Upper lobe of left lung (tissue), 4 donors: Measurements from ENCODE around the gene PAQR7.

ENCODE experiments used
- CTCF ChIP-seq, 6 experiments: fragments of 450-650 bp in 4 of 6; fragments of 200-600 bp in 2 of 6; sonication (generic) in 2 of 6; IDR thresholded peaks; one replicate each; pipeline ENCODE4 v1.5.1; 2016 to 2019; ENCODE audit warnings: antibody characterized with exemption in 6 of 6
- EP300 ChIP-seq, 4 donors: sonication (generic); formaldehyde crosslinking; IDR thresholded peaks; one replicate each; pipeline ENCODE4 v1.5.1; 2017; ENCODE audit warnings: antibody characterized with exemption in 4 of 4, control low read depth in 2 of 4
- POLR2A ChIP-seq, 4 donors: fragments of 450-650 bp; IDR thresholded peaks; one replicate each; pipeline ENCODE4 v1.5.1; 2016 to 2017; ENCODE audit warnings: antibody characterized with exemption in 4 of 4, mild to moderate bottlenecking in 2 of 4

- no peak for TF ChIP-seq POLR2A (IDR thresholded peaks at IDR 0.05)
- no peak for TF ChIP-seq CTCF (IDR thresholded peaks at IDR 0.05)
- no peak for TF ChIP-seq EP300 (IDR thresholded peaks at IDR 0.05)
Measured at GRCh38 chr1:25924454-25924853, 48.9 kb upstream of the PAQR7 start.
